OCI-LY7 (cell line): ENCODE measurements around the gene GRIN2D.
A peak's percentile ranks its signal among the peaks of the same experiment; 100 is the strongest.

Experiments used
- CTCF ChIP-seq: fragments of 200-600 bp; sonication (generic); conservative IDR thresholded peaks from 2 replicates; pipeline ENCODE4 v1.5.1; 2014; ENCODE audit warnings: mild to moderate bottlenecking, antibody characterized with exemption, low read length, moderate library complexity, mixed read lengths
- EZH2phosphoT487 ChIP-seq: fragments of 200-600 bp; sonication (generic); IDR thresholded peaks from 2 replicates; pipeline ENCODE4 v1.6.1; 2018; ENCODE audit warnings: low read depth, borderline replicate concordance, mild to moderate bottlenecking, mixed run types, antibody characterized with exemption, low read length, moderate library complexity, mixed read lengths

DNA sequence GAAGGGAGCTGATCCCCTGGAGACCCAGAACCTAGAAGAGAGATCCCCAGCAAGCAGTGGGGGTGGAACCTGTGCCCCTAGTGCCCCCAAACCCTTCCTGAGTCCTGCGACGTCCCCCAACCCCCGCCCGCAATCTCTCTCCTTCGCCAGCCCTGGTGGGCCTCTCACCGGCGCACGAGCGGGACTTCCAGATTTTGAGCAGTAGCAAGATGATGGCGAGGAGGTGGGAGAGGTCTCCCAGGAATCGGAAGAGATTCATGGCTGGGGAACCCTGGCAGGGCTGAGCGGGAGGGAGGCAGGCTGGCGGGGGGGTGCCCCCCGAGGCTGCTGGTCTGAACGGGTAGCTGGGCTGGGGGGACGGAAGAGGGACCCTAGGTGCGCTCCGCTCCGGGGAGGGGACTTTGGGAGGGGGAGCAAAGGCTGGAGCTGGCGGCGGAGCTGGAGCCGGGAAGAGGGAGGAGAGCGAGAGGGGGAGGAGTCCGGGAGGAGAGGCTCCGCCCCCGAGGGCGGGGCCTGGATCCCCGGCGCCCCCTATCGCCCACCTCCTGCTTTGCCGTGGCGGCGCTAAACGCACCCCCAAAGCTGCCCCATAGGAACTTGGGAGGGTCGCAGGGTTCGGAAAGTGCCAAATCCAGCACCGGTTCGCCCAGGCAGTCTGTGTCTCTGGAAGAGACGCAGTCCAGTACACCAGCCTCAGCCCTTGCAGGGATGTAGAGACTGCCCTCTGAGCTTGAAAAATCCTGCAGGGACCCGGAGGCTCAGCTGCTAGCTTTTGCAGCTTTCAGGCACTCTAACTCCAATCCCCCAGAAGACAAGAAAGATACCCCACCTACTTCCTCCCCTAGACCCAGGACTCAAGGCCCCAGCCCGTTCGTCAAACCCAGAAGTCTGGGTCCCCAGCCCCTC, 2.1 kb upstream of the GRIN2D start, which contains the start of gene KDELR1:
- TF ChIP-seq CTCF (peak; percentile 96), EZH2phosphoT487 (no peak)
